ENCODE results near the gene FTHL17. TPM values are rescaled to one million over a fixed set of nuclear protein-coding genes. Genes with fewer than 3 reads are reported as not detected.

Gene FTHL17
- total RNA-seq, 1 experiment from 2014 or later, result not detected

DNA sequence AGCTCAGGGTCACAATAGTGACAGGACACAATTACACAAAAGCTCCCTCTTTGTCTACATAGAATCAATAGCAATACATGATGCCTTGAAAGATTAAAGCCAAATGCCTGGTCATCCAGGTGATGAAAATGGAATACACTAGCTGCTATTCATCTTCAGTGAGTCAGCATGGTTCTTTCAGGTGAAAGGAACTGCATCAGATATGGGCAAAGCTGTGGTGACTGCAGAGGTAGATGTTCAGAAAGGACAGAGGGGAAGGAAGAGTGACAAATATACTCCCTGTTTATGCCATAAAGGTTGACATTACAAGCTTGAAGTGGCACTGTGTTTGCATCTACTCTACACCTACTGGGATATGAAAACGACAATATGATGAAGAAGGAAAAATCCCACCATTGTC, 20.0 kb upstream of the FTHL17 start:
- intact Hi-C loops (cut with micrococcal nuclease; ENCODE audit: unreplicated experiment), result no loop called here
- in situ Hi-C loops (cut with HindIII; ENCODE audit: low pct_unique_long_range_greater_than_20kb, low sequenced_read_pairs), result no loop called here
- Histone ChIP-seq H3K4me3 (ENCODE audit: low read depth in 2 of 2, low read length in 2 of 2) (no peak overlapping the region), H3K27me3 (ENCODE audit: control insufficient read depth, insufficient read depth, low read length) (no peaks in the 10 kb centered on the region), H3K27ac (ENCODE audit: low read length) (no peak overlapping the region), H3K4me1 (ENCODE audit: control insufficient read depth, insufficient read depth, low read length) (no peaks in the 10 kb centered on the region), H3K9me3 (ENCODE audit: control insufficient read depth, insufficient read depth, low read depth, low read length) (no peaks in the 10 kb centered on the region), H3K36me3 (ENCODE audit: control insufficient read depth, insufficient read depth, low read length) (no peaks in the 10 kb centered on the region)
- no peak for TF ChIP-seq SIN3A (IDR thresholded peaks at IDR 0.05; ENCODE audit: borderline replicate concordance, insufficient read depth, low read depth, low read length)
- TF ChIP-seq POLR2AphosphoS5 (IDR thresholded peaks at IDR 0.05; ENCODE audit: low read depth, low read length), result no peak
- TF ChIP-seq TCF7L2 (IDR thresholded peaks at IDR 0.05; ENCODE audit: low read depth, low read length), result no peak
- TF ChIP-seq CTCF (IDR thresholded peaks at IDR 0.05), result no peak
- TF ChIP-seq REST (IDR thresholded peaks at IDR 0.05; ENCODE audit: insufficient read depth in 1 of 2, low read depth in 2 of 2, low read length in 1 of 2), result no peak
- ATAC-seq, result no peak
- ChIA-PET CTCF (no interaction called here), POLR2A (no interaction called here)
- DNase-seq (ENCODE audit: low read depth, low spot score), result no peak
- no TSS peak for BruUV-seq (replicated peaks)

DNA sequence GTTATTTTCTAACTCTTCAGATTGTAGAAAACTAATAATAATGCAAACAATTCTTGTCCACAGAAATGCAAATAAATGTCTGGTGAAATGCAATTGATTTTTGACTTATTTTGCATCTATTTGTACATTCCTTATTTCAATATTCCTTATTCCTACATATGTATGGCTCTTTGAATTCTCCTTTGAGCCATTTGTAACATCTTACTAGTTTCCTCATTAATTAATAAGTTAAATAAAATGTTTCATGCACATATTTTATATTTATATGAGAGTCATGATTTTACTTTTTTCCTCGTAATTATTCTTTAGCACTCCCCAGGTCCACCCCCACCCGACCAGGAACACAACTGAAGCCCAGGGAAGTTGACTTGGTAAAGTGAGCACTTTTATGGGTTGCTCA, 2.7 kb upstream of the FTHL17 start:
- no peak for DNase-seq (ENCODE audit: low read depth, low spot score)
- no peaks in the 10 kb centered on the region for H3K36me3 ChIP-seq (ENCODE audit: control insufficient read depth, insufficient read depth, low read length)
- ChIA-PET POLR2A (no interaction called here), CTCF (no interaction called here)
- H3K27ac ChIP-seq (ENCODE audit: low read length), result no peak overlapping the region
- no peak for TF ChIP-seq CTCF (IDR thresholded peaks at IDR 0.05)
- no peak for TF ChIP-seq POLR2AphosphoS5 (IDR thresholded peaks at IDR 0.05; ENCODE audit: low read depth, low read length)
- no peak for TF ChIP-seq SIN3A (IDR thresholded peaks at IDR 0.05; ENCODE audit: borderline replicate concordance, insufficient read depth, low read depth, low read length)
- no peak for TF ChIP-seq REST (IDR thresholded peaks at IDR 0.05; ENCODE audit: insufficient read depth in 1 of 2, low read depth in 2 of 2, low read length in 1 of 2)
- no peak for TF ChIP-seq TCF7L2 (IDR thresholded peaks at IDR 0.05; ENCODE audit: low read depth, low read length)
- H3K4me1 ChIP-seq (ENCODE audit: control insufficient read depth, insufficient read depth, low read length), result no peaks in the 10 kb centered on the region
- H3K9me3 ChIP-seq (ENCODE audit: control insufficient read depth, insufficient read depth, low read depth, low read length), result no peaks in the 10 kb centered on the region
- no TSS peak for BruUV-seq (replicated peaks)
- in situ Hi-C loops (cut with HindIII; ENCODE audit: low pct_unique_long_range_greater_than_20kb, low sequenced_read_pairs), result no loop called here
- intact Hi-C loops (cut with micrococcal nuclease; ENCODE audit: unreplicated experiment), result no loop called here
- H3K4me3 ChIP-seq (ENCODE audit: low read depth in 2 of 2, low read length in 2 of 2), result no peak overlapping the region
- H3K27me3 ChIP-seq (ENCODE audit: control insufficient read depth, insufficient read depth, low read length), result no peaks in the 10 kb centered on the region
- no peak for ATAC-seq

All from Panc1 (cell line).